ENCODE measurements around the gene MANSC1. TPM values are rescaled to one million over a fixed set of nuclear protein-coding genes. Genes with fewer than 3 reads are reported as not detected.

The MANSC1 gene
- total and polyA plus RNA-seq, 9 of the 15 experiments (the other 6 are each of a cell fraction or from before 2014, with no cell fraction given), result 0.76 to 8.6 (median 3.1) TPM

DNA sequence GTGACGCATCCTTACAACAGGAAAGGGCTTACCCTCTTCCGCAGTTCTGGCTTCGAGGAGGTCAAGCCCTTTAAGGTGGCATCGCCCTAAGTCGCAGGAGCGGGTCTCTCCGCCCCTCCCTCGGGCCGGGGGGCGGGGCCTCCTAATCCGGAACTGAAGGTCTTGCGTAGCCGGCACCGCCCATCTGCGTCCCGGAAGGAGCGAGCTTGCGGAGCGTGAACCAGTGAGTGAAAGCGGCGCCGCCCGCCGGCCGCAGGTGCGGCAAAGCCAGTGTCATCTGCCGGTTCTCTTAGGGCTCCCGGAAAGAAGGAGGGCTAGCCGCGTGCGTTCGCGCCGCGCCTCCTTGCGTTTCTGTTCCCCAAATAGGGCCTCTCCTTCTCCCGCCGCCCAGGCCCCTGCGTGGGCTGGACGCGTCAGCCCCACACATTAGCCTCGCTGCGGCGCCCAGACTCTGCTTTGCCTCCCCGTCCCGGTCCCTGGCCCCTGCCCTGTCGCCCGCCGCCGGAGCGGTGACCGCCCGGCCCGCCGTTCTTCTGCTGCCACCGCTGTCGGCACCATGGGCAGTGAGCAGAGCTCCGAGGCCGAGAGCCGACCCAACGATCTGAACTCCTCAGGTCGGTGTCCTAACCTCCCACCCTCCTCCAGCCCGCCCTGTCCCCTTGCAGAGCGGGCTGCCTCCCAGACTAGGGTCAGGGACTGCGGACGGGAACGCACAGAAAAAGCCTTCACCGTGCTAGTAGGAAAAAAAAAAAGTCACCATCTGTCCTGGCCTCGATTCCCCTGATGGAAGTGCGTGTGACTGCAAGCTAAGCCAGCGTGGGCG is 7.1 kb upstream of the MANSC1 start, which contains the start of gene BORCS5 (continued):
- TF ChIP-seq, protein P1, sequence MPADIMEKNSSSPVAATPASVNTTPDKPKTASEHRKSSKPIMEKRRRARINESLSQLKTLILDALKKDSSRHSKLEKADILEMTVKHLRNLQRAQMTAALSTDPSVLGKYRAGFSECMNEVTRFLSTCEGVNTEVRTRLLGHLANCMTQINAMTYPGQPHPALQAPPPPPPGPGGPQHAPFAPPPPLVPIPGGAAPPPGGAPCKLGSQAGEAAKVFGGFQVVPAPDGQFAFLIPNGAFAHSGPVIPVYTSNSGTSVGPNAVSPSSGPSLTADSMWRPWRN (IDR thresholded peaks at IDR 0.05; ENCODE audit: low read depth), result no peak
- TF ChIP-seq PHF21A (IDR thresholded peaks at IDR 0.05; ENCODE audit: borderline replicate concordance, low read depth) (no peak), ADNP (tag; IDR thresholded peaks at IDR 0.05) (no peak), POLR2A (conservative IDR thresholded peaks at IDR 0.05) (peak; percentile 94), RAD21 (CRISPR knock-in tag; conservative IDR thresholded peaks at IDR 0.05 in 1 of 2, IDR thresholded peaks at IDR 0.05 in 1 of 2) (peak in 1 of 2 experiments; percentile 29; a peak in 2 of 4 replicates)
- TF ChIP-seq, protein P2, sequence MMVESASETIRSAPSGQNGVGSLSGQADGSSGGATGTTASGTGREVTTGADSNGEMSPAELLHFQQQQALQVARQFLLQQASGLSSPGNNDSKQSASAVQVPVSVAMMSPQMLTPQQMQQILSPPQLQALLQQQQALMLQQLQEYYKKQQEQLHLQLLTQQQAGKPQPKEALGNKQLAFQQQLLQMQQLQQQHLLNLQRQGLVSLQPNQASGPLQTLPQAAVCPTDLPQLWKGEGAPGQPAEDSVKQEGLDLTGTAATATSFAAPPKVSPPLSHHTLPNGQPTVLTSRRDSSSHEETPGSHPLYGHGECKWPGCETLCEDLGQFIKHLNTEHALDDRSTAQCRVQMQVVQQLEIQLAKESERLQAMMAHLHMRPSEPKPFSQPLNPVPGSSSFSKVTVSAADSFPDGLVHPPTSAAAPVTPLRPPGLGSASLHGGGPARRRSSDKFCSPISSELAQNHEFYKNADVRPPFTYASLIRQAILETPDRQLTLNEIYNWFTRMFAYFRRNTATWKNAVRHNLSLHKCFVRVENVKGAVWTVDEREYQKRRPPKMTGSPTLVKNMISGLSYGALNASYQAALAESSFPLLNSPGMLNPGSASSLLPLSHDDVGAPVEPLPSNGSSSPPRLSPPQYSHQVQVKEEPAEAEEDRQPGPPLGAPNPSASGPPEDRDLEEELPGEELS (CRISPR knock-in tag; IDR thresholded peaks at IDR 0.05; ENCODE audit: borderline replicate concordance), result no peak
- TF ChIP-seq, protein P3, sequence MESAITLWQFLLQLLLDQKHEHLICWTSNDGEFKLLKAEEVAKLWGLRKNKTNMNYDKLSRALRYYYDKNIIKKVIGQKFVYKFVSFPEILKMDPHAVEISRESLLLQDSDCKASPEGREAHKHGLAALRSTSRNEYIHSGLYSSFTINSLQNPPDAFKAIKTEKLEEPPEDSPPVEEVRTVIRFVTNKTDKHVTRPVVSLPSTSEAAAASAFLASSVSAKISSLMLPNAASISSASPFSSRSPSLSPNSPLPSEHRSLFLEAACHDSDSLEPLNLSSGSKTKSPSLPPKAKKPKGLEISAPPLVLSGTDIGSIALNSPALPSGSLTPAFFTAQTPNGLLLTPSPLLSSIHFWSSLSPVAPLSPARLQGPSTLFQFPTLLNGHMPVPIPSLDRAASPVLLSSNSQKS (CRISPR knock-in tag; IDR thresholded peaks at IDR 0.05), result no peak
- TF ChIP-seq, protein P4, sequence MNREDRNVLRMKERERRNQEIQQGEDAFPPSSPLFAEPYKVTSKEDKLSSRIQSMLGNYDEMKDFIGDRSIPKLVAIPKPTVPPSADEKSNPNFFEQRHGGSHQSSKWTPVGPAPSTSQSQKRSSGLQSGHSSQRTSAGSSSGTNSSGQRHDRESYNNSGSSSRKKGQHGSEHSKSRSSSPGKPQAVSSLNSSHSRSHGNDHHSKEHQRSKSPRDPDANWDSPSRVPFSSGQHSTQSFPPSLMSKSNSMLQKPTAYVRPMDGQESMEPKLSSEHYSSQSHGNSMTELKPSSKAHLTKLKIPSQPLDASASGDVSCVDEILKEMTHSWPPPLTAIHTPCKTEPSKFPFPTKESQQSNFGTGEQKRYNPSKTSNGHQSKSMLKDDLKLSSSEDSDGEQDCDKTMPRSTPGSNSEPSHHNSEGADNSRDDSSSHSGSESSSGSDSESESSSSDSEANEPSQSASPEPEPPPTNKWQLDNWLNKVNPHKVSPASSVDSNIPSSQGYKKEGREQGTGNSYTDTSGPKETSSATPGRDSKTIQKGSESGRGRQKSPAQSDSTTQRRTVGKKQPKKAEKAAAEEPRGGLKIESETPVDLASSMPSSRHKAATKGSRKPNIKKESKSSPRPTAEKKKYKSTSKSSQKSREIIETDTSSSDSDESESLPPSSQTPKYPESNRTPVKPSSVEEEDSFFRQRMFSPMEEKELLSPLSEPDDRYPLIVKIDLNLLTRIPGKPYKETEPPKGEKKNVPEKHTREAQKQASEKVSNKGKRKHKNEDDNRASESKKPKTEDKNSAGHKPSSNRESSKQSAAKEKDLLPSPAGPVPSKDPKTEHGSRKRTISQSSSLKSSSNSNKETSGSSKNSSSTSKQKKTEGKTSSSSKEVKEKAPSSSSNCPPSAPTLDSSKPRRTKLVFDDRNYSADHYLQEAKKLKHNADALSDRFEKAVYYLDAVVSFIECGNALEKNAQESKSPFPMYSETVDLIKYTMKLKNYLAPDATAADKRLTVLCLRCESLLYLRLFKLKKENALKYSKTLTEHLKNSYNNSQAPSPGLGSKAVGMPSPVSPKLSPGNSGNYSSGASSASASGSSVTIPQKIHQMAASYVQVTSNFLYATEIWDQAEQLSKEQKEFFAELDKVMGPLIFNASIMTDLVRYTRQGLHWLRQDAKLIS (CRISPR knock-in tag; IDR thresholded peaks at IDR 0.05), result no peak

All from K562 (cell line).